DMS53 (cell line): ENCODE data around the gene MLLT3.
A peak's percentile ranks its signal among the peaks of the same experiment; 100 is the strongest.

Experiments used
- DNase-seq: peaks from one replicate; lab custom pipeline; 2025; lab: John Stamatoyannopoulos, UW

MLLT3 gene

DNA sequence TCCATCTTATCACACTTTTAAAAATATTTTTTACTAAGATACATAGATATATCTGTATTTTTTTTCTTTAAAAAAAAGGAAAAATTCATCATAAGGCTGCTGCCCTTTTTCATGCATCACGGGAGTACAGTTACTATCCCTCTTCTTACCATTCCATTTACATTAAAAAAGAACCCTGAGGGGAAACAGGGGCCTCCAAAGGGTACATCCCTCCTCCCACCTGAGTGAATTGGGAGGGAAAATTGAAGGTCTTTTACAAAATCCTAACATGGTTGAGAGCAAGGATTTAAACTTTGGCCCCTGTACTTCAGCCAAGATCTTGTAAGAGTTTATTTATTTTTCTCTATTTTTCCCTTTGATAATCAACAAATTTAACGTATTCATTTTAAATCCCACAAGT lies 319.2 kb downstream of the MLLT3 start:
- no peak for DNase-seq

DNA sequence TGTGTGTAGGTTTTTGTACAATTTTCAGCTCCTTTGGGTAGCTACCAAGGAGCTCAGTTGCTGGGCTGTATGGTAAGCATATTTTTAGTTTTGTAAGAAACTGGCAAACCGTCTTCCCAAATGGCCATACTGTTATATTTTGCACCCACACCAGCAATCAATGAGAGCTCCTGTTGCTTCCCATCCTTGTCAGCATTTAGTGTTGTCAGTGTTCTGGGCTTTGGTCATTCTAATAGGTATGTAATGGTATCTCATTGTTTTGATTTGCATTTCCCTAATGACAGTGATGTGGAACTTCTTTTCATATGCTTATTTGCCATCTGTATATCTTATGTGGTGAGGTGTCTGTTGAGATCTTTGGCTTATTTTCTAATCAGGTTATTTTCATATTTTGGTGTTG lies 320.1 kb downstream of the MLLT3 start:
- DNase-seq, result no peak

DNA sequence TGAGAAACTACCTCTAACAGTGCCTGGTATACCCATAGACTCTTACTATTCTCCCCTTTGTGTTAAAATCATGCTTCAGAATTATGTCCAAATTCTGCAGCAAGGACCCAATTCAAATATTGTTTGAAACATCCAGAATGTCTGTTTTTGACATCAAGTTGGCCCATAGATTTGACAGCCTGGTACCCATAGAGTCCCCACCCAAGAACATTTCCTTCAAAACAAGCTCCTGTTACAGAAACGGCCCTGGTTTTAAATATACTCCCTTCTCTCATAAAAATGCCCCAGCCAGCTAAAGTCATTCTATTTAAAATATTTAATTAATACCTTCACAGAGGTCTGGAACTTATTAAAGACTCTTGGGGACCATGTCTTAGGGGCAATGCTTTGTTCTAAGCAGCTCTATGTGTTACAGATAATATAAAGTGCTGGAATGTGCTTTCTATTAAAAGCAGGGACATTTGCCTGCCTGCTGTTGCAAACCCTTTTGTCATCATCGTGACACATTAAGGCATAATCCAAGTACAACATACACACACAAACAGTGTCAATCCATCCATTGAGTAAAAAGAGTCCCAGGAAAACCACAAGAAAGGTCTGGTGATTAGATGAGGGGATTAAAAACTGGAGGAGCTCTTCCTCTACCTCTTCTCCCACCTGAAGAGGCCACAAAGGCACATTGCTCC lies 321.7 kb downstream of the MLLT3 start:
- no peak for DNase-seq

DNA sequence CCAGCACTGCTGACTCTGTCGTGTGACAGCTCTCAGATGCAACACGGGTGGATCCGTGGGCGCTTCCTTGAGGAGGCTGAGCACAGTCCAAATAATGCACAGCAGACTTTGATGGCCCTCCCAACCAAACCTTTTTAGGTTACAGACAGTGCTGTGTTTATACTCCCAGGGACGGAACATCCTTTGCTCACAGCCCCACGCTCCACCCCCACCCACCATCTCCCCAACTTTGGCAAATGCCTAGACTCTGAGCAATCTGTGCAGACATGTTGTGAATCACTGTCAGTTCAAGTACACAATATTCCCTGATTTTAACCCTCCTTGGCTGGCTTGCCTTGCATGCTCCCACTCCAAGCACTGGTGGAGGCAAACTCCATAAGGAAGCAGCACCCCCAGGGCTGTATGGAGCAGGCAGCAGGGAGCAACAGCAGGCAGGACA lies 324.6 kb downstream of the MLLT3 start:
- no peak for DNase-seq

DNA sequence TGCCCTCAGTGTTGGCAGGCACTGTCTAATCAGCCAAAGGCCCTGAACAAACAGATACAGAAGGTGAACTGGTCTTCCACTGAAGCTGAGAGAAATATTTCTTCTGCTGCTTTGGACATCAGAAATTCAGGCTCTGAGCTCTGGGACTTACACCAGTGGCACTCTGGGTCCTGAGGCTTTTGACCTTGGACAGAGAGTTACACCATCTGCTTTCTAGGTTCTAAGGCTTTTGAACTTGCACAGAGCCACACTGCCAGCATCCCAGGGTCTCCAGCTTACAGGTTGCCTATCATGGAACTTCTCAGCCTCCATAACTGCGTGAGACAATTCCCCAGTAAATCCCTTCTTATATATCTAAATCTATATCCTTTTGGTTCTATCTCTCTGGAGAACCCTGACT lies 326.7 kb downstream of the MLLT3 start:
- no peak for DNase-seq

DNA sequence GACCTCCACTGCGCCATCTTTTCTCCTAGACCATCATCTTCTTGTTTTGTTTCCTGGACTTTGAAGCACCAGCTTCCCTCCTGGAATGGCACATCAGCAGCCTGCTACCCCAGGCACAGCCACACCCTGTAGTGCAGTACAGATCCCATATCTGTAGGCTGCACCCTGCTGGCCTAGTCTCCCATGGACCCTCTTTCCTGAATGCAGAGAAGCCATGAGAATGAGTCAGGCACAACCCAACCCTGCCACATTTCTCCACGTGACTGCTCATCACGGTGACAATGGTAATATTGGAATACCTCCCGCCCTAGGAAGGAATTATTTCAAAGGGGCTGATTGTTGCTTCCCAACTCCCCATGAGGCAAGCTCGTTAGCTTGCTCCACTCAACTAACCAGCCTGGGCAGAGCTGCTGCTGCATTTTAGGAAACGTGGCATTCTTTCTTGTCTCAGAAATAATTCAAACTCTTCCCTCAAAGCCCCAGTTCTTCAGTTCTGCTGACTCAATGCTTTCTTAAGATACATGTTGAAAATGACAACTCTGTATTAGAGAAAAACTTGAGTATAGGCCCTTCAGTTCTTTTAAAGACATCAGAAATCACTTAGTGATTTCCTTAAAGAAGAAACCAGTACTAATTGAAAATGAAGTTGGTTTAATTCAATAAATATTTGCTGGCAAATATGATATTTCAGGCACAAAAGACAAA lies 328.1 kb downstream of the MLLT3 start:
- no peak for DNase-seq

DNA sequence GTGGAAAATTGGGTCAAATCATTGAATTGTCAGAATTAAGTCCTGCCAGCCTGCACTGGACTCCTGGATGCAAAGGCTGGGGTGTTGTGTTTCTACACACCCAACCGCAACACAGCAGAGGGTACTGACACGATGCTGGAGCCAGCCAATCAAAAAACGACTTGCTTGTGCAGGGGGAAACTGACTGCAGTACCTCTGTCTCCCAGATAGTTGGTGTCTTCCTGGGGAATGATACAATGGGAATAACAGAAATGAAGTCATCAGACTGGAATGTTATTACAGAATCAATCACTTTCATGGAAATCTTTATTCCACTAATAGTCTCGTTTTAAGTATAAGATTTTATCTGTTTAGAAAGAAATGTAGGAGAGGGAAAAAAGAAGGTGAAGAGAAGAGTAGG lies 330.3 kb downstream of the MLLT3 start:
- peak; percentile 40 for DNase-seq
